Vagina (tissue), 2 donors: ENCODE results near the gene ZPBP. TPM values are rescaled to one million over a fixed set of nuclear protein-coding genes. Genes with fewer than 3 reads are reported as not detected.

Source experiments
- DNase-seq, 2 donors: peaks; one replicate each; pipeline ENCODE4 v3.0.0-alpha.2; 2017; ENCODE audit errors: extremely low spot score in 2 of 2
- H3K27ac ChIP-seq: fragments of 200-600 bp; sonication (generic); one replicate; pipeline ENCODE4 v1.5.1; 2019
- H3K27me3 ChIP-seq: fragments of 200-600 bp; sonication (generic); one replicate; pipeline ENCODE4 v1.5.1; 2019
- H3K36me3 ChIP-seq, 2 donors: fragments of 200-600 bp; sonication (generic); one replicate each; pipeline ENCODE4 v1.5.1; 2017 to 2019
- H3K4me1 ChIP-seq: fragments of 200-600 bp; sonication (generic); one replicate; pipeline ENCODE4 v1.5.1; 2019
- H3K4me3 ChIP-seq, 2 donors: fragments of 200-600 bp; sonication (generic); 1 replicate in 1 of 2; 2 replicates in 1 of 2; pipeline ENCODE4 v1.5.1; 2016 to 2019
- H3K9me3 ChIP-seq: fragments of 200-600 bp; sonication (generic); one replicate; pipeline ENCODE4 v1.5.1; 2019
- POLR2A ChIP-seq, 2 donors: fragments of 450-650 bp; IDR thresholded peaks; one replicate each; pipeline ENCODE4 v1.6.1; 2017; ENCODE audit warnings: antibody characterized with exemption in 2 of 2, mild to moderate bottlenecking in 2 of 2, moderate library complexity in 2 of 2
- POLR2AphosphoS5 ChIP-seq, 2 donors: sonication (generic); formaldehyde crosslinking; IDR thresholded peaks; one replicate each; pipeline ENCODE4 v1.9.0; 2017; ENCODE audit warnings: antibody characterized with exemption in 2 of 2, mild to moderate bottlenecking in 2 of 2, low read depth in 1 of 2; ENCODE audit not compliant: insufficient read depth in 1 of 2
- intact Hi-C: fragments of 100-400 bp; cut with DNase I; formaldehyde crosslinking; loops from one replicate; pipeline ENCODE4 v1.15.1; 2023
- total RNA-seq: library from RNA; depleted of rRNA; stranded (reverse); fragments of >200 nt; gene quantifications from one replicate; pipeline ENCODE4 v1.2.3, GENCODE V29; 2016
- TF ChIP-seq, protein P1 (sequence below), 3 experiments: fragments of 450-650 bp in 2 of 3; fragments of 200-600 bp in 1 of 3; sonication (generic) in 1 of 3; IDR thresholded peaks; one replicate each; pipeline ENCODE4 v1.5.1; 2017 to 2019; ENCODE audit warnings: antibody characterized with exemption in 3 of 3, mild to moderate bottlenecking in 2 of 3, moderate library complexity in 2 of 3

The ZPBP gene
- total RNA-seq: not detected

DNA sequence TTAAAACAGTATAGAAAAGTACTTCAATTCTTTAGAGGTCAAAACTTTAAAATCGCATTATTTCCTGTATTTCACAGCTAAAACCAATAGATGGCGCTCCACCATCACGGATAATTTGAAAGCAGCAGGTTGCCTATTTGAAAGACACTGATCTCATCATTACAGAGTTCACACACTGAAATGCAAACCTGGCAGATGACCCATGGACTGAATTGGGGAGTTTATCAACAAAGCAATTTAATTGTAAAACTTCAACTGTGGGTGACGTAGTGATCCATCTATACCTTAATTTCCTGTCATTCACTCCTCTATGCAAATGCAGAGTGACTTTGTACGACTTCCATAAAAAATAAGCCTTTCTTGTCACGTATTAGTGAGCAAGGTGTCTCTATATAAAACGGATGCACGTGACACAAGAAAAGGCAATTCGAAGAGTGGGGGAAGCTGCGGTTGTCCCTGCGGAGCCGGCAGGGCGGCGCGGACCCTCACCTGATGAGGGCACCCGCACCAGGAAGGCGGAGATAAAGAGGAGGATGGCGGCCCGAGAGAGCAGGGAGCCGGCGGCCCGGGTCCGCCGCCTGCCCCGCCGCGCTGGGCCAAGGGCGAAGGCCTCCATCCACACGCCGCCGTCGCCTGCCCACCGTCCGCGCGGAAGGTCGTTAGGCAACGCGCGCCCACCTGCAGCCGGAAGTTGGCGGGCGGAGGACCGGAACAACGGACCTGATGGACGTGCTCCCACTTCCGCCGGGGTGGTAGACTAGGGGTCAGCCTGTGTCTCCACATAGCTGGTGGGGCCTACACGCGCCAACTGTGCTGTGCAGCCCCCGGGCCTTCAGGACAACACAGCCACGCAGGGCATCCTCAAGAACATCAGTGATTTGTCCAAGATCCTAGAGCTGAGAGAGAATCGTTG lies at the start of gene ZPBP:
ZPBP (minus strand) TSS at position 668 of the 913 bp plus-strand sequence; CDS start at position 616, 52 bp downstream.
- Histone ChIP-seq H3K4me1 (no peaks in the 10 kb centered on the region), H3K27ac (no peak within 1 kb of the TSS), H3K36me3 (no peaks in the 10 kb centered on the region), H3K4me3 (peak within 1 kb of the TSS; percentile 34 to 41), H3K9me3 (no peaks in the 10 kb centered on the region), H3K27me3 (no peaks in the 10 kb centered on the region)
- intact Hi-C loops: no loop called here
- TF ChIP-seq, protein P1, sequence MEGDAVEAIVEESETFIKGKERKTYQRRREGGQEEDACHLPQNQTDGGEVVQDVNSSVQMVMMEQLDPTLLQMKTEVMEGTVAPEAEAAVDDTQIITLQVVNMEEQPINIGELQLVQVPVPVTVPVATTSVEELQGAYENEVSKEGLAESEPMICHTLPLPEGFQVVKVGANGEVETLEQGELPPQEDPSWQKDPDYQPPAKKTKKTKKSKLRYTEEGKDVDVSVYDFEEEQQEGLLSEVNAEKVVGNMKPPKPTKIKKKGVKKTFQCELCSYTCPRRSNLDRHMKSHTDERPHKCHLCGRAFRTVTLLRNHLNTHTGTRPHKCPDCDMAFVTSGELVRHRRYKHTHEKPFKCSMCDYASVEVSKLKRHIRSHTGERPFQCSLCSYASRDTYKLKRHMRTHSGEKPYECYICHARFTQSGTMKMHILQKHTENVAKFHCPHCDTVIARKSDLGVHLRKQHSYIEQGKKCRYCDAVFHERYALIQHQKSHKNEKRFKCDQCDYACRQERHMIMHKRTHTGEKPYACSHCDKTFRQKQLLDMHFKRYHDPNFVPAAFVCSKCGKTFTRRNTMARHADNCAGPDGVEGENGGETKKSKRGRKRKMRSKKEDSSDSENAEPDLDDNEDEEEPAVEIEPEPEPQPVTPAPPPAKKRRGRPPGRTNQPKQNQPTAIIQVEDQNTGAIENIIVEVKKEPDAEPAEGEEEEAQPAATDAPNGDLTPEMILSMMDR (IDR thresholded peaks at IDR 0.05): peak; percentile 14 to 73 (median 49)
- TF ChIP-seq POLR2A (IDR thresholded peaks at IDR 0.05): no peak
- DNase-seq: no peak

- no peaks in the 10 kb centered on the region for H3K27me3 ChIP-seq
- no peak overlapping the region for H3K4me3 ChIP-seq
- TF ChIP-seq, protein P1 (IDR thresholded peaks at IDR 0.05): peak; percentile 33 to 52 (median 43)
- TF ChIP-seq POLR2A (IDR thresholded peaks at IDR 0.05) (no peak), POLR2AphosphoS5 (IDR thresholded peaks at IDR 0.05; ENCODE audit: insufficient read depth in 1 of 2, low read depth in 1 of 2) (no peak)
- H3K9me3 ChIP-seq: no peaks in the 10 kb centered on the region
- intact Hi-C loops: loop anchor here (2.0 kb wide), 1 partner anchor 1018 kb away; no protein-coding TSS in a partner anchor
- no peaks in the 10 kb centered on the region for H3K36me3 ChIP-seq
- H3K27ac ChIP-seq: no peak overlapping the region
- no peak for DNase-seq
- H3K4me1 ChIP-seq: no peaks in the 10 kb centered on the region
Measured at GRCh38 chr7:50142425-50143017, 49.5 kb upstream of the ZPBP start.

DNA sequence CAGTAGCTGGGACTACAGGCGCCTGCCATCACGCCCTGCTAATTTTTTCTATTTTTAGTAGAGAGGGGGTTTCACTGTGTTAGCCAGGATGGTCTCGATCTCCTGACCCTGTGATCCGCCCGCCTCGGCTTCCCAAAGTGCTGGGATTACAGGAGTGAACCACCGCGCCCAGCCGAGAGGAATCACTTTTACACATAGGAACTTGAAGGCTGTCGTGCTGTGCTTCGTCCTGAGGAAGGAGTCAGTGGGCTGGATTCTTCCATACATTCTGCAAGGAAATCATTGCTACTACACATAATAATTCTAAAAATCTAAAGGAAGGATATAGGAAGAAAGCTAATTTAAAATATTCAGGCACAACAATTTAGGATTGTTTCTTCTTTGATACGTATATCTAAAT lies 48.8 kb upstream of the ZPBP start:
- DNase-seq: no peak
- intact Hi-C loops: loop anchor here (2.0 kb wide), 1 partner anchor 1019 kb away; no protein-coding TSS in a partner anchor
- Histone ChIP-seq H3K4me3 (no peak overlapping the region), H3K27me3 (no peaks in the 10 kb centered on the region), H3K4me1 (no peaks in the 10 kb centered on the region), H3K9me3 (no peaks in the 10 kb centered on the region), H3K36me3 (no peaks in the 10 kb centered on the region), H3K27ac (no peak overlapping the region)
- no peak for TF ChIP-seq POLR2A (IDR thresholded peaks at IDR 0.05)
- no peak for TF ChIP-seq POLR2AphosphoS5 (IDR thresholded peaks at IDR 0.05; ENCODE audit: insufficient read depth in 1 of 2, low read depth in 1 of 2)
- TF ChIP-seq, protein P1 (IDR thresholded peaks at IDR 0.05): no peak

DNA sequence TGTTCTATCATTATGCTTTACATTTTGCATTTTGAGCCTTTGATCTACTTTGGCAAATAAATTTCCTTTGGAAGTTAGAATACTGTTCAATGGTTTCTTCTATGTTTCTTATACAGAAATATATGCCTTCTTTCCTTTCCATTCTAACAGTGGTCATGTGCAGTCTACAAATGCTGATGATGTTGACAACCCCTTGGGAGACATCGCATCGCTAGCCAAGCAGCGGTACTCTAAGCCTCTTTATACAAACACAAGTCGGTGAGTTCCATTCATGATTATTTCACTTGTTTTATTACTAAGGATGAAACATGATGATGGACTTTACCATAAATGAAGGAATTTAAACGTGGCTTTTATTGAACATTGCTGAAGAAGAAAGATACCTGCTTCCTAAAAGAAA lies 48.1 kb upstream of the ZPBP start:
- H3K36me3 ChIP-seq: no peaks in the 10 kb centered on the region
- intact Hi-C loops: no loop called here
- no peak for DNase-seq

More for the DNA sequence above, 48.1 kb upstream of the ZPBP start:
- Histone ChIP-seq H3K4me3 (no peak overlapping the region), H3K27me3 (no peaks in the 10 kb centered on the region), H3K4me1 (no peaks in the 10 kb centered on the region), H3K27ac (no peak overlapping the region), H3K9me3 (no peaks in the 10 kb centered on the region)
- TF ChIP-seq, protein P1 (IDR thresholded peaks at IDR 0.05): no peak
- TF ChIP-seq POLR2A (IDR thresholded peaks at IDR 0.05) (no peak), POLR2AphosphoS5 (IDR thresholded peaks at IDR 0.05; ENCODE audit: insufficient read depth in 1 of 2, low read depth in 1 of 2) (no peak)
